ENCODE measurements around the gene PEX11B.
A peak's percentile ranks its signal among the peaks of the same experiment; 100 is the strongest.

- TF ChIP-seq EZH2 (IDR thresholded peaks at IDR 0.05; ENCODE audit: low read depth, unreplicated experiment) = peak; percentile 41
- TF ChIP-seq JUNB (IDR thresholded peaks at IDR 0.05; ENCODE audit: unreplicated experiment) = no peak
- no peak for TF ChIP-seq CTCF (conservative IDR thresholded peaks at IDR 0.05; ENCODE audit: low read depth in 2 of 2)
- no peak for TF ChIP-seq REST (IDR thresholded peaks at IDR 0.05; ENCODE audit: unreplicated experiment)
- no peak for TF ChIP-seq POLR2AphosphoS5 (IDR thresholded peaks at IDR 0.05; ENCODE audit: low read depth)
These were observed 38.4 kb upstream of the PEX11B start for GRCh38 chr1:145956781-145957442.
